HG03159 (cell line): Measurements from ENCODE around the gene CRHR1.
"Not testable (repeated sequence)": the region's sequence is repeated elsewhere in the genome, so short reads cannot be mapped to it uniquely, and the experiment has no call there.

Experiments used
- ATAC-seq: cut with Tn5 transposase; IDR thresholded peaks from one replicate; pipeline ENCODE4 v1.9.1; 2021; ENCODE audit warnings: mild to moderate bottlenecking, moderate library complexity; ENCODE audit not compliant: unreplicated experiment

CRHR1 gene

GRCh38 chr17:45784293-45784740, at the start of gene CRHR1:
CRHR1 (plus strand) TSS chr17:45784320; CDS start chr17:45784545, 225 bp downstream.
- ATAC-seq, result no peak

DNA sequence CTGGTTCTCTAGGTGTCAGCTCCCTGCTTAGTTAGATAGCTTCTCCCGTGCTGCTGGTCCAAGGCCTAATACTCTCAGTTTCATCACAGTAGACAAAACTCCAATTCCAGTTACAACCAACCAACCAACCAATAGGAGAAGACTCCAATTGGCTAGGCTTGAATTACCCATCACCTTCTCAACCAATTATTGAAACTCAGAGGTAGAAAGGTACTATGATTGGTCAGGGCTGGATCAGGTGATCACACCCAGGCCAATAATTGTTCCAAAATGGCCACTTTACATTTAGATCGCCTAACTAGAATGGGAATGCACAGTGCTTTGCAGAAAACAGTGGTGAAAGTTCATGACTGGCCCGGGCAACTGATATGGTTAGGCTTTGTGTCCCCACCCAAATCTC, 49.5 kb upstream of the CRHR1 start:
- ATAC-seq, result no peak

- ATAC-seq, result no peak
These were observed 48.6 kb upstream of the CRHR1 start for GRCh38 chr17:45735488-45735887.

DNA sequence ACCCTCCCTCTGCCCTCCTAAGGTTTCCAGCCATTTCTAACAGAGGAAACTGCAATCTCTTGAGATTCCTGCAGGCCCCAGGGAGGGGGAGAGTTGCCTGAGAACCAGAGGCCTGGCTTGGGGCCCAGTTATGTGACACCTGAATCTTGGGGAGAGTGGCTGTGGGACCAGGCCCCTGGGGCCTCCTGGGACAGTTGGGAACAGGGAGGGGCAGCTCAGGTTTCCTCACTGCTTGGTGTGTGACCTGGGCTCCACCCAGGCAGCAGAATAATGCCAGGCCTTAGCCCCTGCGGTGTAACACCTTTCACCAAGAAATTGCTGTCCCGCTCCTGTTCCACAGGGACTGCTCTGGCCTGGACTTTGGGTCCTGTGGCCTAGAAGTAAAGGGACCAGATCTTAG, 44.3 kb upstream of the CRHR1 start:
- ATAC-seq, result no peak

- no peak for ATAC-seq
These were observed 43.4 kb upstream of the CRHR1 start for GRCh38 chr17:45740553-45741330.

DNA sequence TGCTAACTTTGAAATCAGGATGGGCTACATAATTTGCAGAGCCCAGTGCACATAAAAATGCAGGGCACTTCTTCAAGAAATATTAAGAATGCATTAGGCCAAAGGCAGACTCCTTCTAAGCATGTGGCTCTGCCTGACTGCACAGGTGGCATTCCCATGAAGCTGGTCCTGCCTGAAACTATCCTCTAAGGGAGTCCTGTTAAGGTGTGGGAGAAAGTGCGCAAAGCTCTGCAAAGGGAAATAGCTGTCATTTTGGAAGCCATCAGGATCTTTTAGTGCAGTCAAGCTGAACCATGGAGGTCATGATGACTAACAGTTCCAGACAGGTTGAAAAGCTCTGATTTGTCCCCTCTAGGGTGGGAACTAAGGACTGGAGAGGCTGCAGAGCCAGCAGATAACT, 41.9 kb upstream of the CRHR1 start:
- ATAC-seq, result no peak

- no peak for ATAC-seq
These were observed 40.3 kb upstream of the CRHR1 start for GRCh38 chr17:45743626-45744326.

DNA sequence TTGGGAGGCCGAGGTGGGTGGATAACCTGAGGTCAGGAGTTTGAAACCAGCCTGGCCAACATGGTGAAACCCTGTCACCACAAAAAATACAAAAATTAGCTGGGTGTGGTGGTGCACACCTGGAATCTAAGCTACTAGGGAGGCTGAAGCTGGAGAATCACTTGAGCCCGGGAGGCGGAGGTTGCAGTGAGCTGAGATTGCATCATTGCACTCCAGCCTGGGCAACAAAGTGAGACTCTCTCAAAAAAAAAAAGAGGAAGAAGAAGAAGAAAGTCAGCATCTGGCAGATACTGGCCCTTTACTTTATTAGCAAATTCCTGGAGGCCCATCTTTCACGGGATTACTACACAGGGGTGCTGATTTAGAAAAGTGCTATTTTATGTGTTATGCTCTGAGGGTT, 39.3 kb upstream of the CRHR1 start:
- ATAC-seq, result not testable (repeated sequence)

GRCh38 chr17:45745601-45746494, 38.3 kb upstream of the CRHR1 start:
- ATAC-seq, result no peak

DNA sequence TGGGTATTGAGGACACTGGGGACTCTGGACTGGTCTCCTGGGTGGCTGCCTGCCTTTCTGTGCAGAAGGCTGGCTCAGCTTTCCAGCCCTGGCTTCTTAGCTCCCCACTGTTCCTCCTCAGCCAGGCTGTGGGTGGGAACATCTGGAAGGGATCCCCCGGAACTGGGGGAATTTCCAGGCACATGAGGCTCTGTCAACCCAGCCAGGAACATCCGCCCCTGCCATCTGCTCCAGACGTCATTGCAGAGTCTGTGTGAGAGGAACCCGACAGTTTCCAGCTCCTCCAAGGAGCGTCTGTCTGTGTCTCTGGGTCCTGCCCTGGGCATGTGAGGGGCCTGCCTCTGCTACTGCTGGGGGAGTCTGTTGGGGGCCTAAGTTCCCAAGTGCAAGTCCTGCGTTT, 36.2 kb upstream of the CRHR1 start:
- ATAC-seq, result no peak

DNA sequence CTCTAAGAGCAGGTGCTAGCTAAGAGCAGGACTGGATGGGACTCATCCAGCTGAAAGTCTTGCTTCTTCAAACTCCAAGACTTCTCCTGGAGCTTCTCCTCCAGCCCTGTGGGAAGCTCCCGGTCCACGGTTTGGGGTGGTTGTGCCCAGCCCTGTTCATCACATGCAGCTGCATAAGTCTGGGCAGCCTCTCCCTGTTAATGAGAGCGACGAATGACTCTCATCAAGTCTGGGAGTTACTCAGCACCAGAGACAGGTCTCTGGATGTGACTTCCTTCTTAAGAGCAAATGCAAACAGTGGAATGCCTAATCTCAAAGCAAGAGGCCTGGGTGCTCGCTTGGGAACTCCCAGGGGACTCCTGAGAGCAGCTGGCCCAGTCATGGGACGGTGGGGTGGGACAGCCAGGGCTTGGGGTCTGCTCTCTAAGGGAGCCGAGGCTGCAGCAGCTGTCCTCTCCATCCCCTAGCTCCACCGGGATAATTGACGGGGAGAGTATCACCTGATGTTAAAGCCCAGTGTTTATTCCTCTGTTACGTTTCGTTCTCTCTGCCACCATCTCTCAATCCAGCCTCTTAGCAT, 35.3 kb upstream of the CRHR1 start:
- no peak for ATAC-seq

GRCh38 chr17:45749831-45750335, 34.2 kb upstream of the CRHR1 start:
- no peak for ATAC-seq

- ATAC-seq, result no peak
These were observed 33.2 kb upstream of the CRHR1 start for GRCh38 chr17:45750779-45751440.

DNA sequence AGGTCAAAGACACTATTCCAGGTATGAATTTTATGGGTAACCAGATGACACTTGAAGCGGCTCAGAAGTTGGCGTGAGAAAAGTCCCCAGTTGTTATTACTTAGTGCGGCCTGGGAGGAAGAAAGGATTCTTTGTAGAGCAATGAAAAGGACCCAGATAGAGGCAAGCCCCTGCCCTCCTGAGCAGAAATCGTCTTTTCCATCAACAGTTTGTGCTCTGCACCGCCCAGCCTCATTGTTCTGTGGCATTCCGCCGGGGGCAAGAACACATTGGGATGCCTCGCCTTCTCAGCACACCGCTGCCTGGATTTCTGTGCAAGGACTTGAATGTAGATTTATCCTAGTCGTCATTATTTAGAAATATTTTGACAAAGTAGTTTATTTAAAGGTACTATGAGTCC, 32.7 kb upstream of the CRHR1 start:
- no peak for ATAC-seq

- ATAC-seq, result no peak
These were observed 31.9 kb upstream of the CRHR1 start for GRCh38 chr17:45752246-45752645.

DNA sequence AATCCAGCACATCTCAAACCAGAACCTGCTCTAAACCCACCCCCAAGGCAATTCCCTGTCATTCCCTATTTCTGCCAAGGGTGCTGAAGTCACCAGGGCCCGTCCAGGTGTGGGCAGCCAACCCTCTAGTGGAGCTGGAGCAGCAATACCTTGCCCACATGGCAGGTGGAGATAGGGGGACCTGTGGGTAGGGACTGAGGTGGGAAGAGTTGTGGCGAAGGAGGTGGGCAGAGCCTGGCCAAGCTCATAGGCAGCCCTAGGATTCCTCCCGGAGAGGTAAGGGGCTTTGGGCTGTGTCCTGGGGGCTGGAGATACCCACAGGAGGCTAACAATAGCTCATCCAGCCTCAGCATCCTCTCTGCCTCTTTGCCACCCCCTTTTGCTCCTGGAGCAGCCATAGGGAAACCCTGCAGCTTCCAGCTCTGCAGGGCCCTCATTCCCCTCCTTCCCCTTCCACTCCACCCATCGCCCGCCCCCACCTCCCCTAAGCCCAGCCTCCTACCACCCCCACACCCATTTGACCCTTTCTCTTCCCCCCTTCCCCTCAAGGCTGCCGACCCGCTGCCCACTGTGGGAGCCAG, 30.4 kb upstream of the CRHR1 start:
- no peak for ATAC-seq

DNA sequence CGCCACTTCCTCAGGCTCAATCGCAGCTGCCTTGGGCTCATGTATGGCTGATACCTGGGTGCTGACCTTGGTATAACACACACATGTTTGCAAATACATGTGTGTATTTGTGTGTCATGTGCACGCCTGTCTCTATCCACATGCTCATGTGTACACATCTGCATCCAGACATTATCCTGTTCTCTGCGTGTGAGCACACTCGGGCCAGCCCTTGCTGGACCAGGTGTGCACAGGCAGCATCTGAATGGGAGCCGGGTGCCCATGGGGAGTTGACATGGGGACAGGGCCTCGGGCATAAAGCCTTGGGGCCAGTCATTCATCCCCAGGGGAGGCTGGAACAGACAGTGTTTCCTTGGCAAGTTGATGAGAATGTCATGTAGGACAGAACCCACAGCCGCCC, 29.1 kb upstream of the CRHR1 start:
- no peak for ATAC-seq

DNA sequence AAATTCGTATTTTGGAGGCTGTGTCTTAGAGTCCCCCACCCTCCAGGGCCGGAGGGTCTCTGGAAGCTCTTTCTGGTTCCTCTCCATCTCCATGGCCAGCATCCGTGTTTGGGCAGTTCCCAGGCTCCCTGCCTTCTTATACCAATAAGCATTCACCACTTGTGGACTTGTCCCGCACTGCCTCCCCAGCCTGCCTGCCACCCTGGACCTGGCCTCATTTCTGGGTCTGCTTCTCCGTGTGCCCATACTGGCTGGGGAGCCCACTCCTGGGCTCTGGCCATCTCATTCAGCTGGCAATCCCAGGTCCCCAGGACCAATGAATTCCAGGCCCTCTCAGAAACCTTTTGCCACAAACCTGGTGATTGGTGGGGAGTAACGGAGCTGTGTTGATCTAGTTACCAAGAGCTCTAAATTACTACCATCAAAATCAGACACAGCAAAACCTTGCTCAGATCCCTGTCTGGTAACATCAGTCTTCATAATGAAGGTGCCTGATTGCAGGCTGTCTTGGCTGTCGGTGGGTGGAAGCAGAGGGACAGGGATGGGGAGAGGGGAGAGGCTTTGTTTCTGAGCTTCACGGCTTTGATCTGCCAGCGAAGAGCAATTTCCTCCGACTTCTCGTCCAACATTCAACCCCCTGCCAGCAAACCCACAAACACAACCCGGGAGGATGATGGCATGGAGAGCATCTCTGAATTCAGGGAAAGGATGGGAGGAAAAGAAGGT, 27.7 kb upstream of the CRHR1 start:
- ATAC-seq, result no peak
